Ascending aorta (tissue), 2 donors: ENCODE measurements around the gene CEBPE. TPM values are rescaled to one million over a fixed set of nuclear protein-coding genes. Genes with fewer than 3 reads are reported as not detected.

Experiments
- DNase-seq, 2 donors: peaks; one replicate each; pipeline ENCODE4 v3.0.0-alpha.2; 2019; ENCODE audit warnings: low spot score in 2 of 2
- H3K27ac ChIP-seq, 2 donors: fragments of 200-600 bp; sonication (generic); one replicate each; pipeline ENCODE4 v1.5.1; 2016 to 2017; ENCODE audit warnings: mild to moderate bottlenecking in 1 of 2
- H3K27me3 ChIP-seq: fragments of 200-600 bp; sonication (generic); one replicate; pipeline ENCODE4 v1.5.1; 2017
- H3K36me3 ChIP-seq, 2 donors: fragments of 200-600 bp; sonication (generic); one replicate each; pipeline ENCODE4 v1.5.1; 2016
- H3K4me1 ChIP-seq, 2 donors: fragments of 200-600 bp; sonication (generic); one replicate each; pipeline ENCODE4 v1.5.1; 2016 to 2017; ENCODE audit warnings: mild to moderate bottlenecking in 1 of 2
- H3K4me3 ChIP-seq, 2 donors: fragments of 200-600 bp; sonication (generic); one replicate each; pipeline ENCODE4 v1.5.1; 2016 to 2017; ENCODE audit warnings: mild to moderate bottlenecking in 1 of 2
- H3K9me3 ChIP-seq, 2 donors: fragments of 200-600 bp; sonication (generic); one replicate each; pipeline ENCODE4 v1.5.1; 2016
- CTCF ChIP-seq, 3 experiments: fragments of 200-600 bp in 2 of 3; fragments of 450-650 bp in 1 of 3; sonication (generic) in 2 of 3; IDR thresholded peaks; one replicate each; pipeline ENCODE4 v1.5.1; 2016 to 2019; ENCODE audit warnings: antibody characterized with exemption in 3 of 3, mild to moderate bottlenecking in 1 of 3, moderate library complexity in 1 of 3
- intact Hi-C: fragments of 100-400 bp; cut with DNase I; formaldehyde crosslinking; loops from one replicate; pipeline ENCODE4 v1.15.1; 2023
- total RNA-seq: library from RNA; depleted of rRNA; stranded (reverse); fragments of >200 nt; gene quantifications from one replicate; pipeline ENCODE4 v1.1.0, GENCODE V29; 2016

Gene CEBPE
- total RNA-seq, 1 donor from 2014 or later, result not detected

DNA sequence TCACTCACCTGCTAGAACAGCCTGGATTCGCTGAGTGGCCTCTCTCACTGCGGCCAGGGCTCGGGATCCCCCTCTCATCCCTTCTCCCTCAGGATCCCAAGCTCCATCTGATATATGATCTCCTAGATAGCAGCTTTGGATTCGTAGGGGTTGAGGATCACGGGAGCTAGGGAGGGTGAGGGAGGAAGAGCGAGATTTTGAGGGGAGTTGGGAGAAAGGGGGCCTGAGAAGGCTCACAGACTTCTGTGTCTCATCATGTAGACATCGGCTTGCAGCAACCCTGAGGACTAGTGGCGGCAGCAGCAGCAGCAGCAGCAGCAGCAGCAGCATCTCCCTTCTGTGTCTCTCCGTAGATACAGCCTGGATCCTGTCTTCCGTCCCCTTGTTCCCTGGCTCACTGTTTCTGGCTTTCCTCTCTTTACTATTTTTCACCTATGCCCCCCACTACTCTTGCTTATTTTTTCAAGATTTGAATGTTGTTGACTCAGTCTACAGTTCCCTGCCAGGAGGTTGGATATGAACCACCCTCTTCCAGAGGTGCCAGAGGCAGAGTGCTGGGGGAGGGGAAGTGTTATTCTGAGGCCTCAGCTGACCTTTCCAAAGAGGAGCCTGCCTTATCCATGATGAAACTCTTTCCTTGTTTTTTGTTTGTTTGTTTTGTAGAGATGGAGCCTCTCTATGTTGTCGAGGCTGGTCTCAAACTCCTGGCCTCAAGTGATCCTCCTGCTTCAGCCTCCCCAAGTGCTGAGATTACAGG lies 14.3 kb downstream of the CEBPE start, which contains the start of gene CIROP:
TSS of gene CIROP (minus strand) at position 399 of the 757 bp plus-strand sequence. CDS start at position 330, 69 bp downstream.
- TF ChIP-seq CTCF (IDR thresholded peaks at IDR 0.05), result no peak
- Histone ChIP-seq H3K36me3 (no peaks in the 10 kb centered on the region), H3K4me1 (no peaks in the 10 kb centered on the region), H3K9me3 (no peaks in the 10 kb centered on the region), H3K4me3 (no peak within 1 kb of the TSS), H3K27ac (no peak within 1 kb of the TSS), H3K27me3 (no peaks in the 10 kb centered on the region)
- intact Hi-C loops, result no loop called here
- DNase-seq, result peak in 1 of 2 donors; percentile 30

GRCh38 chr14:23104070-23104590 lies 14.9 kb downstream of the CEBPE start:
- no peaks in the 10 kb centered on the region for H3K27me3 ChIP-seq
- TF ChIP-seq CTCF (IDR thresholded peaks at IDR 0.05), result no peak
- H3K27ac ChIP-seq, result no peak overlapping the region
- peaks cover 1 to 4% of the 10 kb centered on the region in 2 donors for H3K36me3 ChIP-seq
- H3K9me3 ChIP-seq, result no peaks in the 10 kb centered on the region
- no peak overlapping the region for H3K4me3 ChIP-seq
- intact Hi-C loops, result no loop called here
- DNase-seq, result no peak
- H3K4me1 ChIP-seq, result no peaks in the 10 kb centered on the region

DNA sequence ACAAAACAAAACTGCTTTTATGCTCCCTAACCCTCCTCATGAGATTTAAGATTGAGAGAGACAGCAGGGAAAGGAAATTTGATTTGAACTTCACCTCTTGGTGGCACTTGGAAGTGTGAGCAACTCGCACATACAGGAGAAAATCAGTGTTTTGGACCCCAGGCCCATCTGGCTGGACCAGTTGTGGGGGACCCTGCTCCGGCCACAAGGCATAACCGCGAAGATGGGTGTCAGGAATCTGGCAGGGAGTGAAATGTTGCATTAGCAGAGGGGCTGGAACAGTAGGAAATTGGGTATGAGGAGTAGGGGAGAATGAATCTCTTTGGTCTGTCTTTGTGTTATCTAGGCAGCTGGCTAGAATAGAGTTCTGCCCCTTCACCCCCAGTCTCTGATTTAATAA lies 15.5 kb downstream of the CEBPE start:
- intact Hi-C loops, result no loop called here
- no peaks in the 10 kb centered on the region for H3K27me3 ChIP-seq
- TF ChIP-seq CTCF (IDR thresholded peaks at IDR 0.05), result no peak
- no peak overlapping the region for H3K27ac ChIP-seq
- no peaks in the 10 kb centered on the region for H3K4me1 ChIP-seq
- no peaks in the 10 kb centered on the region for H3K9me3 ChIP-seq
- peaks cover 7 to 9% of the 10 kb centered on the region in 2 donors for H3K36me3 ChIP-seq
- H3K4me3 ChIP-seq, result no peak overlapping the region
- no peak for DNase-seq

DNA sequence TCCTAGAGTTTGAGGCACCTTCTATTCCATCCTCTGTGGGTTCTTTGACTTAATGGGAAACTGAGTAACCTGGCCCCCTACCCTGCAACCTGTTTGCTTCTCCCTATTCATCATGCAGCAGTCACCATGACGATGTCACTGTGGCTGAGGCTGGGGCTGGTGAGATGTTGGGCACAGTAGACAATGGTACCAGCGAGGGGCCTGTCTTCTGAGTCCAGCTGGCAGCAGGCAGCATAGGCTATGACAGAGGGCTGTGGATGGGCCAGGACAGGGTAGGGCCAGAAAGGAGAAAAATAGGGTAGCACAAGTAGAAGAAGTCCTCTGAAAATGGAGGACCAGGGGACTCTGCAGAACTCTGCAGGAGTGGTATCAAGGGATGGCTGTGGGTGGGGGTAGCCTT lies 16.3 kb downstream of the CEBPE start:
- Histone ChIP-seq H3K9me3 (no peaks in the 10 kb centered on the region), H3K4me3 (no peak overlapping the region), H3K36me3 (peaks cover 10 to 17% of the 10 kb centered on the region in 2 donors), H3K27me3 (no peaks in the 10 kb centered on the region), H3K27ac (no peak overlapping the region), H3K4me1 (no peaks in the 10 kb centered on the region)
- peak in 1 of 2 donors; percentile 40 for DNase-seq
- TF ChIP-seq CTCF (IDR thresholded peaks at IDR 0.05), result no peak
- intact Hi-C loops, result no loop called here

GRCh38 chr14:23101986-23102625 lies 16.9 kb downstream of the CEBPE start:
- no peak for TF ChIP-seq CTCF (IDR thresholded peaks at IDR 0.05)
- intact Hi-C loops, result no loop called here
- Histone ChIP-seq H3K27ac (no peak overlapping the region), H3K4me3 (no peak overlapping the region), H3K9me3 (no peaks in the 10 kb centered on the region), H3K27me3 (no peaks in the 10 kb centered on the region), H3K4me1 (peaks cover 0 to 3% of the 10 kb centered on the region in 2 donors), H3K36me3 (peaks cover 10 to 22% of the 10 kb centered on the region in 2 donors)
- peak in 1 of 2 donors; percentile 51 for DNase-seq
